Neutrophil (primary cell): ENCODE measurements around the gene ZRANB2.
A peak's percentile ranks its signal among the peaks of the same experiment; 100 is the strongest.

ENCODE experiments used
- H3K27ac ChIP-seq: fragments of 200-600 bp; sonication (generic); 2 replicates; pipeline ENCODE4 v1.5.1; 2016; ENCODE audit warnings: mild to moderate bottlenecking, moderate library complexity
- H3K27me3 ChIP-seq: fragments of 200-600 bp; sonication (generic); 2 replicates; pipeline ENCODE4 v1.6.0; 2016; ENCODE audit warnings: mild to moderate bottlenecking
- H3K36me3 ChIP-seq: fragments of 200-600 bp; sonication (generic); 2 replicates; pipeline ENCODE4 v1.5.1; 2017
- H3K4me1 ChIP-seq, 2 experiments: fragments of 200-600 bp in 1 of 2; sonication (generic) in 1 of 2; 1 replicate in 1 of 2; 2 replicates in 1 of 2; pipeline versions ENCODE4 v1.5.1 to v1.6.1; 2013 to 2016; ENCODE audit warnings: low read depth in 1 of 2, low read length in 1 of 2, mild to moderate bottlenecking in 1 of 2, moderate library complexity in 1 of 2; ENCODE audit not compliant: control insufficient read depth in 1 of 2, insufficient read depth in 1 of 2
- H3K4me3 ChIP-seq, 2 experiments: fragments of 200-600 bp in 1 of 2; sonication (generic) in 1 of 2; 1 replicate in 1 of 2; 2 replicates in 1 of 2; pipeline ENCODE4 v1.5.1; 2013 to 2016; ENCODE audit warnings: low read depth in 1 of 2, low read length in 1 of 2, mild to moderate bottlenecking in 1 of 2, moderate library complexity in 1 of 2
- H3K9me3 ChIP-seq: fragments of 200-600 bp; sonication (generic); 2 replicates; pipeline ENCODE4 v1.5.1; 2016
- TF ChIP-seq, protein P1 (sequence below): fragments of 200-600 bp; sonication (generic); IDR thresholded peaks from 2 replicates; pipeline ENCODE4 v1.5.1; 2016; ENCODE audit warnings: antibody characterized with exemption

ZRANB2 gene, protein sequence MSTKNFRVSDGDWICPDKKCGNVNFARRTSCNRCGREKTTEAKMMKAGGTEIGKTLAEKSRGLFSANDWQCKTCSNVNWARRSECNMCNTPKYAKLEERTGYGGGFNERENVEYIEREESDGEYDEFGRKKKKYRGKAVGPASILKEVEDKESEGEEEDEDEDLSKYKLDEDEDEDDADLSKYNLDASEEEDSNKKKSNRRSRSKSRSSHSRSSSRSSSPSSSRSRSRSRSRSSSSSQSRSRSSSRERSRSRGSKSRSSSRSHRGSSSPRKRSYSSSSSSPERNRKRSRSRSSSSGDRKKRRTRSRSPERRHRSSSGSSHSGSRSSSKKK

DNA sequence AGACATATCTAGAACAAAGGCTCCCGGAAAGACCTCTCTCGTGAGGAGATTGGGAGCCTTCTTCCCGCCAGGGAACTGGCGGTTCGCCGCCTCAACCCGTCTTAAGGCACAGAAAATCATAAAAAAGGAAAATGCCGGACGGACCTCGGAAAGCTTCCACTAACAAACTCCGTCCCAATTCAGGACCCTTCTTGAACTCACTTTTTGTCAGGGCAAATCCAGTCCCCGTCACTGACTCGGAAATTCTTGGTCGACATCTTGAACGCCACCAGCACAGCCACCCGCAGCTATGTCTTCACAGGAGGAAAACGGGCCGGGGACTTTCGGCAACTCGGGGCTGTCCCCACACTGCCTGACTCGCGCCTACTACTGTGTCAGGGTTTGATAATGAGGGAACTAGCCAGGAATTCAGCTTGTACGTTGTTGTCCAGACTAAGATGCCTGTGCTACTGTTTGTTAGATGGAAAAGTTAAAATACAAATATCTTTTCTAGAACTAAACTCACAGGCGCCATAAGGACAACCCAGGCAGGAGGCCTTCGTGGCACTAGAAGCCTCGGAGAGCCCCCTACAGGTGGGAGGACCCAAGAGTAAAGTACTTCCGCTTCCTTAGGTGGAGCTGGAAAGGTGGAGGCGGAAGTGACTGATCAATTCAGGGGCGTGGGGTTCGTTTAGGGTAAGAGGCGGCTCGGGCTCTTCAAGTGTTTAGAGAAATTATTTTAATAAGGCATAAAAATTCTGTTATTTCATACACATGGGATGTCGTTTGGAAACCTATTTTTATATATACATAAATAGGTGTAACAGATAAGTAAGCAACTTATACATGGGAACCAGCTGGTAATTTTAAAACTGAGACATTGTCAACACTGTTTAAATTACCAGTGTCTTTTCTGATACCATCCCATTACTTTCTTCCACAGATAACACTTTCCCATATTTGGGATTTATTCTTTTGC, at the start of gene ZRANB2:
TSS of gene ZRANB2 (minus strand) at position 297 of the 958 bp plus-strand sequence. CDS start at position 257, 40 bp downstream.
- Histone ChIP-seq H3K4me1 (peaks cover 16 to 25% of the 10 kb centered on the region in 2 experiments), H3K27ac (peak within 1 kb of the TSS; percentile 91), H3K27me3 (peaks cover 38% of the 10 kb centered on the region), H3K4me3 (peak within 1 kb of the TSS; percentile 76 to 93), H3K9me3 (no peaks in the 10 kb centered on the region), H3K36me3 (peaks cover 23% of the 10 kb centered on the region)
- TF ChIP-seq, protein P1, sequence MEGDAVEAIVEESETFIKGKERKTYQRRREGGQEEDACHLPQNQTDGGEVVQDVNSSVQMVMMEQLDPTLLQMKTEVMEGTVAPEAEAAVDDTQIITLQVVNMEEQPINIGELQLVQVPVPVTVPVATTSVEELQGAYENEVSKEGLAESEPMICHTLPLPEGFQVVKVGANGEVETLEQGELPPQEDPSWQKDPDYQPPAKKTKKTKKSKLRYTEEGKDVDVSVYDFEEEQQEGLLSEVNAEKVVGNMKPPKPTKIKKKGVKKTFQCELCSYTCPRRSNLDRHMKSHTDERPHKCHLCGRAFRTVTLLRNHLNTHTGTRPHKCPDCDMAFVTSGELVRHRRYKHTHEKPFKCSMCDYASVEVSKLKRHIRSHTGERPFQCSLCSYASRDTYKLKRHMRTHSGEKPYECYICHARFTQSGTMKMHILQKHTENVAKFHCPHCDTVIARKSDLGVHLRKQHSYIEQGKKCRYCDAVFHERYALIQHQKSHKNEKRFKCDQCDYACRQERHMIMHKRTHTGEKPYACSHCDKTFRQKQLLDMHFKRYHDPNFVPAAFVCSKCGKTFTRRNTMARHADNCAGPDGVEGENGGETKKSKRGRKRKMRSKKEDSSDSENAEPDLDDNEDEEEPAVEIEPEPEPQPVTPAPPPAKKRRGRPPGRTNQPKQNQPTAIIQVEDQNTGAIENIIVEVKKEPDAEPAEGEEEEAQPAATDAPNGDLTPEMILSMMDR, result peak; percentile 47

DNA sequence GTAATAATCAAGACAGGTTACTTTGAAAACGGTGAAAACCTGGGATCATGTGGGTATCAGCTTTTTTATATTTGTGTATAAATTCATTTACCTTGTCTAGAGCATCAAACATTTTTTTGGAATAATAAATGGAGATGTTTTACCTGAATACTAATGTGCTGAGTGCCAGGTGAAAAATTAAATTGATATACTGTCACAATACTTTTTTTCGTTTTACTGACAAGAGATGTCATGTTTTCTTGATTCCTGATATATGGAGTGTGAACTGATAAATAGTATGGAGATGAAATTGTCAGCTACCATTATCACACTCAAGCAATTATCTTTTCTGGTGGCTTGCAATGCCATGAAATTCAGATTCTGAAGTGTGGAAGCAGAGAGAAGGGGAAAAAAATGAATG, 47.2 kb upstream of the ZRANB2 start:
- no peak overlapping the region for H3K4me3 ChIP-seq
- no peaks in the 10 kb centered on the region for H3K4me1 ChIP-seq
- H3K36me3 ChIP-seq, result no peaks in the 10 kb centered on the region
- TF ChIP-seq, protein P1, result no peak
- peaks cover 11% of the 10 kb centered on the region for H3K9me3 ChIP-seq
- no peaks in the 10 kb centered on the region for H3K27me3 ChIP-seq
- H3K27ac ChIP-seq, result no peak overlapping the region

DNA sequence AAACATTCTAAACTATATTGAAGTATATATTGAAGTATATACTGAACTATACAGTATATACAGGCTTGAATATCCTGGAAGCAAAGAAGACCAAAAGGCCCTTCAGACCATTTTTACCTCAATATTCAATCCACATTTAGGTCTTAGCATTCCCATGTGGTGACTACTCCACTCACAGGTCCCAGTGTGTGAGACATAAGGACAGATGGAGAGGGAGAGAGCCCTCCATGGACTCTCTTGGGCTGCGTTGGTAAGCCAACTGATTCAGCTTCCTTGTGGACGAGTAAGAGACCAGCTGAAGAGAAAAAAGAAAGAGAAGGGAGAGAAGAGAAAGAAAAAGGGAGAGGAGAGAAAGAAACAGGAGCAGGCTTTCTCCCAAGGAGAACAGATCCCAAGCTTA, 37.3 kb upstream of the ZRANB2 start:
- TF ChIP-seq, protein P1, result no peak
- no peak overlapping the region for H3K4me3 ChIP-seq
- H3K27me3 ChIP-seq, result no peaks in the 10 kb centered on the region
- H3K27ac ChIP-seq, result no peak overlapping the region
- no peaks in the 10 kb centered on the region for H3K4me1 ChIP-seq
- H3K36me3 ChIP-seq, result no peaks in the 10 kb centered on the region
- H3K9me3 ChIP-seq, result no peaks in the 10 kb centered on the region

DNA sequence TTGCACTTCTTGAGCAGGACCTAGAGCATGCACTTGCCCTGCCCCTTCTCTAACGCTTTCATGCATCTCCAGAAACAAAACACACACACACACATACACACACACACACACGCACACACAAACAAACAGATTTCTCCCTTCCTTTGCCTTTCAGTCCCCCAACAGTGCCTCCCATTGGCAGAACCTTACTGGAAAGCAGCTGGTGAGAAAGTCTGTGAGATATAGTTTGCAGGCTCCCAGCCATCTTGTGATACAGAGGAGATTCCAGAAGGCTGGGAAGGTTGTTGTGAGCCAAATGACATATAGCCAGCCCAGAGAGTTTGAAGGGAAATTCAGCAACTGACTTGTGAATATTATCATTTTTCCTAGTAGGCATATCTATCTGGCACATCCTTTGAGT, 35.9 kb upstream of the ZRANB2 start:
- H3K27me3 ChIP-seq, result no peaks in the 10 kb centered on the region
- TF ChIP-seq, protein P1, result no peak
- H3K36me3 ChIP-seq, result no peaks in the 10 kb centered on the region
- no peaks in the 10 kb centered on the region for H3K4me1 ChIP-seq
- no peaks in the 10 kb centered on the region for H3K9me3 ChIP-seq
- H3K4me3 ChIP-seq, result no peak overlapping the region
- H3K27ac ChIP-seq, result no peak overlapping the region

DNA sequence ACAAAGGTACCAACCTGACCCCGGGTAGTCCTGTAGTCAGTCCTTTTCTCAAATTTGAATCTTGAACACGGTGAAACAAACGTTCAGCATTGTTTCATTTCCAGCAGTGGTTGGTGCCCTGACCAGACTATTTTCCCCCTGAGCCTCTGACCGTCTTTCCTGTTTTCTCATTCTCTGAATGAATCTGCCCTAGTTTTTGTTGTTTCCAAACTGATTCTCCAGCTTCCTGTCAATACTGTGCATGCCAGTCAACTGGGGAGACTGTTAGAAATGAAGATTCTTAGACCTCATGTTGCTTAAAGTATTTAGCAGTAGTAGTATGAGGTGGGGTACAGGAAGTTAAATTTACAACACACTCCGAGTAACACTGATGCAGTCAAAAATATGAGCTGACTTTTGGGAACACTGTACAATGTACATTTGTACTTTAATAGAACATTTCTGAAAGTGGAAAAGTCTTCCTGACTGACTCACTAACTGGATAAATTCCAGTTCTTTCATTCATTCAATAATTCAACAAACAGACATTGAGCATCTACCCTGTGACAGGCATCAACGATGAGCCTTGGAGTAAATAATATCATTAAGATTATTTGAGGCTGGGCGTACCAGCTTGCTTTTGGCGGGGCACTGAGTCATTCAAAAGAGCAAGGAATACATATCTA, 26.0 kb upstream of the ZRANB2 start:
- H3K4me1 ChIP-seq, result no peaks in the 10 kb centered on the region
- H3K9me3 ChIP-seq, result no peaks in the 10 kb centered on the region
- no peak overlapping the region for H3K27ac ChIP-seq
- no peaks in the 10 kb centered on the region for H3K27me3 ChIP-seq
- H3K36me3 ChIP-seq, result no peaks in the 10 kb centered on the region
- H3K4me3 ChIP-seq, result no peak overlapping the region
- TF ChIP-seq, protein P1, result no peak
